GM12878 (cell line): ENCODE measurements around the gene NHSL1. TPM values are rescaled to one million over a fixed set of nuclear protein-coding genes. Genes with fewer than 3 reads are reported as not detected.

Experiments used
- ATAC-seq: fragments of 200-7000 bp; cut with Tn5 transposase; 3 replicates; pipeline ENCODE4 v1.9.1; 2020; ENCODE audit warnings: mild to moderate bottlenecking, moderate library complexity
- BruUV-seq: library from RNA; stranded (reverse); fragments of 400-500 nt; replicated peaks from 2 replicates; lab custom pipeline; 2021; lab: Mats Ljungman, UMichigan
- CTCF ChIA-PET: fragments of 300-600 bp; sonication (Branson Sonifier 250); formaldehyde crosslinking; extraction: SDS; loops from one replicate; lab custom pipeline; 2021; ENCODE audit warnings: inconsistent platforms; lab: Yijun Ruan, JAX
- POLR2A ChIA-PET: fragments of 350-600 bp; formaldehyde crosslinking; extraction: SDS; loops from one replicate; lab custom pipeline; 2021; ENCODE audit warnings: inconsistent platforms; lab: Charles Lee
- RAD21 ChIA-PET: fragments of 300-600 bp; sonication (Branson Sonifier 250); formaldehyde crosslinking; loops from one replicate; lab custom pipeline; 2023; ENCODE audit warnings: antibody characterized with exemption; ENCODE audit not compliant: unreplicated experiment; lab: Charles Lee
- SMC1A ChIA-PET: fragments of 300-600 bp; sonication (Branson Sonifier 250); formaldehyde crosslinking; loops from one replicate; lab custom pipeline; 2023; ENCODE audit not compliant: unreplicated experiment, uncharacterized antibody; lab: Charles Lee
- DNase-seq: peaks from one replicate; pipeline ENCODE4 v3.0.0-alpha.2; 2011; ENCODE audit warnings: low read depth, low spot score
- FAIRE-seq: peaks from 3 replicates; lab custom pipeline; 2011; peaks lifted over from hg19 to GRCh38; lab: Jason Lieb, UNC
- H2AFZ ChIP-seq: 2 replicates; pipeline ENCODE4 v1.6.0; 2011; ENCODE audit warnings: low read depth, low read length, control low read depth; ENCODE audit not compliant: control insufficient read depth
- H3K27ac ChIP-seq: 2 replicates; pipeline ENCODE4 v1.5.1; 2011; ENCODE audit warnings: control low read depth; ENCODE audit not compliant: control insufficient read depth, insufficient read depth
- H3K27me3 ChIP-seq, 2 experiments: replicated peaks in 1 of 2; 2 replicates each; pipeline versions ENCODE4 v1.6.0 to v1.6.1; 2011; ENCODE audit warnings: low read length in 1 of 2; ENCODE audit not compliant: control insufficient read depth in 2 of 2, insufficient read depth in 2 of 2
- H3K36me3 ChIP-seq, 2 experiments: 2 replicates each; pipeline ENCODE4 v1.5.1; 2011; ENCODE audit warnings: low read length in 1 of 2; ENCODE audit not compliant: control insufficient read depth in 2 of 2, insufficient read depth in 2 of 2
- H3K4me1 ChIP-seq: 2 replicates; pipeline ENCODE4 v1.6.1; 2011; ENCODE audit warnings: mild to moderate bottlenecking, low read length, moderate library complexity, mixed read lengths; ENCODE audit not compliant: control insufficient read depth, insufficient read depth
- H3K4me2 ChIP-seq: 2 replicates; pipeline ENCODE4 v1.6.0; 2011; ENCODE audit warnings: control low read depth; ENCODE audit not compliant: control insufficient read depth, insufficient read depth
- H3K4me3 ChIP-seq: fragments of 200-600 bp; sonication (generic); 2 replicates; pipeline ENCODE4 v1.5.1; 2016
- H3K79me2 ChIP-seq: 2 replicates; pipeline ENCODE4 v1.6.0; 2011; ENCODE audit warnings: low read length; ENCODE audit not compliant: control insufficient read depth, insufficient read depth
- H3K9ac ChIP-seq: 2 replicates; pipeline ENCODE4 v1.8.0; 2011; ENCODE audit warnings: low read length, control low read depth, mixed read lengths; ENCODE audit not compliant: control insufficient read depth, insufficient read depth
- H3K9me3 ChIP-seq: replicated peaks from 3 replicates; pipeline ENCODE4 v1.5.1; 2011; ENCODE audit warnings: mild to moderate bottlenecking, low read length; ENCODE audit not compliant: control insufficient read depth, insufficient read depth
- H4K20me1 ChIP-seq: 2 replicates; pipeline ENCODE4 v1.6.0; 2011; ENCODE audit not compliant: control insufficient read depth, insufficient read depth
- BCL11A ChIP-seq: IDR thresholded peaks from 2 replicates; pipeline ENCODE4 v1.6.1; 2011; ENCODE audit warnings: low read depth, low read length
- CBFB ChIP-seq: IDR thresholded peaks from 2 replicates; pipeline ENCODE4 v1.6.1; 2016; ENCODE audit warnings: antibody characterized with exemption, low read depth
- EP300 ChIP-seq, 2 experiments: fragments of 150-350 bp in 1 of 2; IDR thresholded peaks; 2 replicates each; pipeline ENCODE4 v1.6.1; 2011 to 2012; ENCODE audit warnings: low read depth in 2 of 2, low read length in 2 of 2, borderline replicate concordance in 1 of 2, improper control_type of control experiment in 1 of 2, inconsistent platforms in 1 of 2; ENCODE audit not compliant: control insufficient read depth in 1 of 2
- FOS ChIP-seq: IDR thresholded peaks from 3 replicates; pipeline ENCODE4 v1.6.1; 2011; ENCODE audit warnings: borderline replicate concordance; ENCODE audit not compliant: insufficient read length; ENCODE audit errors: extremely low read depth
- IKZF2 ChIP-seq, 2 experiments: fragments of 450-650 bp; IDR thresholded peaks; 2 replicates each; pipeline ENCODE4 v1.6.1; 2017; ENCODE audit warnings: mild to moderate bottlenecking in 2 of 2, moderate library complexity in 2 of 2
- KAT2A ChIP-seq: conservative IDR thresholded peaks from 2 replicates; pipeline ENCODE4 v1.6.1; 2011; ENCODE audit warnings: low read depth, low read length; ENCODE audit not compliant: control insufficient read depth
- KLF5 ChIP-seq: fragments of 450-650 bp; IDR thresholded peaks from 2 replicates; pipeline ENCODE4 v1.6.1; 2014; ENCODE audit warnings: mild to moderate bottlenecking; ENCODE audit not compliant: partially characterized antibody
- NFXL1 ChIP-seq: fragments of 450-650 bp; IDR thresholded peaks from 2 replicates; pipeline ENCODE4 v1.6.1; 2017; ENCODE audit warnings: antibody characterized with exemption, mild to moderate bottlenecking, borderline replicate concordance
- PAX5 ChIP-seq: IDR thresholded peaks from 2 replicates; pipeline ENCODE4 v1.6.1; 2011; ENCODE audit warnings: low read depth, low read length, borderline replicate concordance
- SREBF1 ChIP-seq: IDR thresholded peaks from 2 replicates; pipeline ENCODE4 v1.6.1; 2012; ENCODE audit warnings: mild to moderate bottlenecking, low read length
- SRF ChIP-seq, 2 experiments: IDR thresholded peaks; 2 replicates each; pipeline ENCODE4 v1.6.1; 2011; ENCODE audit warnings: low read depth in 2 of 2, low read length in 2 of 2, mild to moderate bottlenecking in 1 of 2, moderate library complexity in 1 of 2
- SUPT20H ChIP-seq: IDR thresholded peaks from 2 replicates; pipeline ENCODE4 v1.6.1; 2011; ENCODE audit warnings: low read depth, mild to moderate bottlenecking, low read length, moderate library complexity, borderline replicate concordance; ENCODE audit not compliant: control insufficient read depth
- ZNF274 ChIP-seq: IDR thresholded peaks from one replicate; pipeline ENCODE4 v1.8.0; 2011; ENCODE audit not compliant: insufficient read length, insufficient read depth
- ZNF622 ChIP-seq: fragments of 450-650 bp; IDR thresholded peaks from 2 replicates; pipeline ENCODE4 v1.6.1; 2017; ENCODE audit warnings: mild to moderate bottlenecking, inconsistent platforms
- WGBS: methylation state at CpG from one replicate; pipeline ENCODE4 v1.1.6; 2016; ENCODE audit warnings: low lambda C conversion rate; ENCODE audit not compliant: insufficient replicate concordance, insufficient coverage; ENCODE audit errors: missing lambda C conversion rate; 5-methylcytosine and 5-hydroxymethylcytosine counted together
- in situ Hi-C: fragments of 300-500 bp; cut with MboI; formaldehyde crosslinking; loops from 9 replicates; pipeline ENCODE4 v1.14.3; 2018; ENCODE audit warnings: mixed read lengths
- intact Hi-C: fragments of 100-400 bp; cut with micrococcal nuclease; formaldehyde crosslinking; loops from one replicate; pipeline ENCODE4 v1.14.2; 2022; ENCODE audit not compliant: unreplicated experiment
- polyA plus RNA-seq, 11 experiments: library from polyadenylated mRNA; depleted of rRNA in 4 of 11; unstranded in 6 of 11; stranded (reverse) in 5 of 11; fragments of >200 nt; fragmentation: Nextera tagmentation in 4 of 11; fragmentation: Illumina TruSeq in 1 of 11; extraction: Ambion mirVana in 4 of 11; extraction: Trizol in 1 of 11; gene quantifications; 1 replicate in 1 of 11; 2 replicates in 10 of 11; pipeline versions ENCODE4 v1.2.1 to v1.2.3, GENCODE V29; 2011 to 2016; ENCODE audit warnings: inconsistent platforms in 2 of 11, missing spikeins in 2 of 11, low read depth in 1 of 11
- total RNA-seq, 4 experiments: library from RNA; depleted of rRNA in 3 of 4; stranded (reverse); fragments of >200 nt in 3 of 4; fragmentation: Illumina TruSeq in 1 of 4; extraction: Trizol in 1 of 4; gene quantifications; 2 replicates each; pipeline versions ENCODE4 v1.2.1 to v1.2.3, GENCODE V29; 2013 to 2021
- TF ChIP-seq, protein P1 (sequence below): fragments of 450-650 bp; IDR thresholded peaks from 2 replicates; pipeline ENCODE4 v1.6.1; 2018; ENCODE audit warnings: borderline replicate concordance, mild to moderate bottlenecking; ENCODE audit not compliant: partially characterized antibody
- TF ChIP-seq, protein P2 (sequence below): IDR thresholded peaks from 2 replicates; pipeline ENCODE4 v1.6.1; 2011; ENCODE audit warnings: low read depth, low read length, improper control_type of control experiment, borderline replicate concordance
- TF ChIP-seq, protein P3 (sequence below): IDR thresholded peaks from 2 replicates; pipeline ENCODE4 v1.6.1; 2011; ENCODE audit warnings: mild to moderate bottlenecking, low read depth, low read length, moderate library complexity; ENCODE audit not compliant: insufficient replicate concordance

The NHSL1 gene
- total and polyA plus RNA-seq, 10 of the 15 experiments (the other 5 are each of a cell fraction or from before 2014, with no cell fraction given): 0.26 to 14.1 (median 0.90) TPM

DNA sequence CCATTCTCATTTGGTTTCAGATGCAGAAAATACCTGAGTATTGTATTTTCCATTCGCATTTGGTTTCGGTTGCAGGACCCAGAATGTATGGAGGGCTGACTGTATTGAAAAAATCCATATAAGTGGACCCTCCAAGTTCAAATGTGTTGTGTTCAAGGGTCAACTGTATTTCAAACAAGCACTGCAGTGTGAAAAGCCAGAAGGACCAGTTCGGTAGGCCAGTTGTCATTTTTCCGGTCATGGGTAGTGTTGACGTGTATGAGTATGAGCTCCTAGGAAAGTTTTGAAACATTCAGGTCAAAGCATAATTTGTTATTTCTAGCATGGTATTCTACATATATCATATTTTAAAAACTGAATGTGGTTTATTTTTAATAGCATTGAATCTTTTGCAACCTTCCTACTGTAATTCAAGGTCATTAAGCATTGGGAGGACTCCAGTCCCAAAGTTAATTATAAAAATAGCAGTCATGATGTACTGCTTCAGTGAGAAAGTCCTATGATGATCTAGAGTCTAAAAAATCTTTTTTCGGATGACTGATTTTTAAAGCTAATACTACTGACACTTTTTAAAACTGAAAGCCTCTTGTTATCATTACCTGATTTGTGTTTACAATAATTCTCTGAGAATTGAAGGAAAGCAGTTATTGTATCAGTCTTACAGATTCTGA lies 18.9 kb downstream of the NHSL1 start:
- no peaks in the 10 kb centered on the region for H4K20me1 ChIP-seq
- CTCF ChIA-PET: interaction anchor here (0.8 to 1.9 kb wide), 5 partner anchors 10 to 29 kb away, joined by 3 to 9 read pairs (median 6); no protein-coding TSS in a partner anchor
- in situ Hi-C loops: no loop called here
- TF ChIP-seq PAX5: no peak
- no peak for TF ChIP-seq NFXL1
- TF ChIP-seq SREBF1: no peak
- no peak for TF ChIP-seq KAT2A
- no peak for TF ChIP-seq ZNF274
- TF ChIP-seq, protein P1, sequence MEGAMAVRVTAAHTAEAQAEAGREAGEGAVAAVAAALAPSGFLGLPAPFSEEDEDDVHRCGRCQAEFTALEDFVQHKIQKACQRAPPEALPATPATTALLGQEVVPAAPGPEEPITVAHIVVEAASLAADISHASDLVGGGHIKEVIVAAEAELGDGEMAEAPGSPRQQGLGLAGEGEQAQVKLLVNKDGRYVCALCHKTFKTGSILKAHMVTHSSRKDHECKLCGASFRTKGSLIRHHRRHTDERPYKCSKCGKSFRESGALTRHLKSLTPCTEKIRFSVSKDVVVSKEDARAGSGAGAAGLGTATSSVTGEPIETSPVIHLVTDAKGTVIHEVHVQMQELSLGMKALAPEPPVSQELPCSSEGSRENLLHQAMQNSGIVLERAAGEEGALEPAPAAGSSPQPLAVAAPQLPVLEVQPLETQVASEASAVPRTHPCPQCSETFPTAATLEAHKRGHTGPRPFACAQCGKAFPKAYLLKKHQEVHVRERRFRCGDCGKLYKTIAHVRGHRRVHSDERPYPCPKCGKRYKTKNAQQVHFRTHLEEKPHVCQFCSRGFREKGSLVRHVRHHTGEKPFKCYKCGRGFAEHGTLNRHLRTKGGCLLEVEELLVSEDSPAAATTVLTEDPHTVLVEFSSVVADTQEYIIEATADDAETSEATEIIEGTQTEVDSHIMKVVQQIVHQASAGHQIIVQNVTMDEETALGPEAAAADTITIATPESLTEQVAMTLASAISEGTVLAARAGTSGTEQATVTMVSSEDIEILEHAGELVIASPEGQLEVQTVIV: no peak
- no peak for TF ChIP-seq KLF5
- no peak for TF ChIP-seq BCL11A
- TF ChIP-seq SRF (IDR thresholded peaks at IDR 0.05; ENCODE audit: low read depth in 2 of 2, low read length in 2 of 2): no peak
- TF ChIP-seq, protein P2, sequence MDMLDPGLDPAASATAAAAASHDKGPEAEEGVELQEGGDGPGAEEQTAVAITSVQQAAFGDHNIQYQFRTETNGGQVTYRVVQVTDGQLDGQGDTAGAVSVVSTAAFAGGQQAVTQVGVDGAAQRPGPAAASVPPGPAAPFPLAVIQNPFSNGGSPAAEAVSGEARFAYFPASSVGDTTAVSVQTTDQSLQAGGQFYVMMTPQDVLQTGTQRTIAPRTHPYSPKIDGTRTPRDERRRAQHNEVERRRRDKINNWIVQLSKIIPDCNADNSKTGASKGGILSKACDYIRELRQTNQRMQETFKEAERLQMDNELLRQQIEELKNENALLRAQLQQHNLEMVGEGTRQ: no peak
- TF ChIP-seq ZNF622: no peak
- no peak for TF ChIP-seq FOS
- TF ChIP-seq EP300 (IDR thresholded peaks at IDR 0.05; ENCODE audit: borderline replicate concordance in 1 of 2, control insufficient read depth in 1 of 2, low read depth in 2 of 2, low read length in 2 of 2): no peak
- no peak for TF ChIP-seq IKZF2 (IDR thresholded peaks at IDR 0.05)
- no peak for TF ChIP-seq CBFB
- TF ChIP-seq, protein P3, sequence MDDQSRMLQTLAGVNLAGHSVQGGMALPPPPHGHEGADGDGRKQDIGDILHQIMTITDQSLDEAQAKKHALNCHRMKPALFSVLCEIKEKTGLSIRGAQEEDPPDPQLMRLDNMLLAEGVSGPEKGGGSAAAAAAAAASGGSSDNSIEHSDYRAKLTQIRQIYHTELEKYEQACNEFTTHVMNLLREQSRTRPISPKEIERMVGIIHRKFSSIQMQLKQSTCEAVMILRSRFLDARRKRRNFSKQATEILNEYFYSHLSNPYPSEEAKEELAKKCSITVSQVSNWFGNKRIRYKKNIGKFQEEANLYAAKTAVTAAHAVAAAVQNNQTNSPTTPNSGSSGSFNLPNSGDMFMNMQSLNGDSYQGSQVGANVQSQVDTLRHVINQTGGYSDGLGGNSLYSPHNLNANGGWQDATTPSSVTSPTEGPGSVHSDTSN: no peak
- no peak for TF ChIP-seq SUPT20H

More for the DNA sequence above, 18.9 kb downstream of the NHSL1 start:
- DNase-seq (no peak), FAIRE-seq (no peak), ATAC-seq (no peak)
- H3K27me3 ChIP-seq: no peaks in the 10 kb centered on the region; a peak in 1 of 4 replicates
- 71% methylated on average over 6 of the region's 6 CpGs for whole genome bisulfite sequencing
- RAD21 ChIA-PET: interaction anchor here (1.3 to 5.4 kb wide), 6 partner anchors 13 to 530 kb away, joined by 3 to 55 read pairs (median 5); partner anchors contain the start of gene NHSL1
- BruUV-seq: no TSS peak
- no peaks in the 10 kb centered on the region for H3K9me3 ChIP-seq
- no peaks in the 10 kb centered on the region for H3K79me2 ChIP-seq
- no peak overlapping the region for H3K27ac ChIP-seq
- no peak overlapping the region for H3K4me2 ChIP-seq
- no peaks in the 10 kb centered on the region; a peak in 1 of 4 replicates for H3K36me3 ChIP-seq
- no peak overlapping the region for H3K9ac ChIP-seq
- no peak overlapping the region for H3K4me3 ChIP-seq
- no peaks in the 10 kb centered on the region for H3K4me1 ChIP-seq
- H2AFZ ChIP-seq: no peak overlapping the region
- POLR2A ChIA-PET: interaction anchor here (0.6 to 2.1 kb wide), 4 partner anchors 13 to 31 kb away, joined by 4 to 11 read pairs (median 5); no protein-coding TSS in a partner anchor
- SMC1A ChIA-PET: interaction anchor here (1.3 to 9.3 kb wide), 5 partner anchors 15 to 29 kb away, joined by 4 to 139 read pairs (median 21); partner anchors contain the start of gene NHSL1
- intact Hi-C loops: no loop called here
